ENCODE measurements around the gene QPCT.

- no peak for TF ChIP-seq CTCF (IDR thresholded peaks at IDR 0.05)
- no peak for TF ChIP-seq POLR2A (IDR thresholded peaks at IDR 0.05)
Measured at GRCh38 chr2:37356299-37356698, 11.9 kb downstream of the QPCT start.

All from lower leg skin (tissue), 3 donors.